Liver (tissue), 9 donors: Measurements from ENCODE around the gene MYO7B. TPM values are rescaled to one million over a fixed set of nuclear protein-coding genes. Genes with fewer than 3 reads are reported as not detected.

Experiments used
- DNase-seq: peaks from one replicate; pipeline ENCODE4 v3.0.0-alpha.2; 2017; ENCODE audit warnings: low spot score
- H3K27ac ChIP-seq, 2 donors: one replicate each; pipeline ENCODE4 v1.7.0; 2013; ENCODE audit warnings: inconsistent platforms in 2 of 2, low read length in 2 of 2, control low read depth in 1 of 2, low read depth in 1 of 2, mild to moderate bottlenecking in 1 of 2
- H3K27me3 ChIP-seq, 4 donors: one replicate each; pipeline versions ENCODE4 v1.6.1 to v1.7.0; 2013; ENCODE audit warnings: low read length in 3 of 4, inconsistent platforms in 1 of 4, mild to moderate bottlenecking in 1 of 4, moderate library complexity in 1 of 4; ENCODE audit not compliant: control insufficient read depth in 4 of 4, insufficient read depth in 4 of 4
- H3K36me3 ChIP-seq, 4 donors: one replicate each; pipeline versions ENCODE4 v1.6.1 to v1.7.0; 2013; ENCODE audit warnings: low read length in 3 of 4, mild to moderate bottlenecking in 3 of 4, low read depth in 1 of 4, moderate library complexity in 1 of 4; ENCODE audit not compliant: control insufficient read depth in 4 of 4, insufficient read depth in 3 of 4
- H3K4me1 ChIP-seq, 4 donors: one replicate each; pipeline versions ENCODE4 v1.6.1 to v1.7.0; 2013; ENCODE audit warnings: low read length in 3 of 4, mild to moderate bottlenecking in 3 of 4, moderate library complexity in 1 of 4; ENCODE audit not compliant: control insufficient read depth in 4 of 4, insufficient read depth in 4 of 4
- H3K4me3 ChIP-seq, 3 donors: one replicate each; pipeline versions ENCODE4 v1.6.1 to v1.7.0; 2013; ENCODE audit warnings: low read length in 3 of 3, control low read depth in 1 of 3, low read depth in 1 of 3, mild to moderate bottlenecking in 1 of 3
- H3K9ac ChIP-seq, 2 donors: one replicate each; pipeline ENCODE4 v1.7.0; 2013; ENCODE audit warnings: low read length in 2 of 2, mild to moderate bottlenecking in 2 of 2, moderate library complexity in 2 of 2, control low read depth in 1 of 2, low read depth in 1 of 2
- H3K9me3 ChIP-seq, 4 donors: one replicate each; pipeline versions ENCODE4 v1.6.1 to v1.7.0; 2013; ENCODE audit warnings: low read length in 3 of 4; ENCODE audit not compliant: control insufficient read depth in 4 of 4
- ATF3 ChIP-seq: IDR thresholded peaks from 2 replicates; pipeline ENCODE4 v1.6.1; 2016; ENCODE audit warnings: antibody characterized with exemption
- EGR1 ChIP-seq, 2 donors: IDR thresholded peaks; 2 replicates each; pipeline ENCODE4 v1.6.1; 2016 to 2018; ENCODE audit warnings: antibody characterized with exemption in 2 of 2, low read depth in 2 of 2
- FOXA1 ChIP-seq: IDR thresholded peaks from 2 replicates; pipeline ENCODE4 v1.6.1; 2016; ENCODE audit warnings: antibody characterized with exemption
- FOXA2 ChIP-seq: IDR thresholded peaks from 2 replicates; pipeline ENCODE4 v1.6.1; 2016; ENCODE audit warnings: antibody characterized with exemption
- GABPA ChIP-seq, 2 donors: IDR thresholded peaks in 1 of 2; conservative IDR thresholded peaks in 1 of 2; 2 replicates each; pipeline ENCODE4 v1.6.1; 2016; ENCODE audit warnings: antibody characterized with exemption in 2 of 2, mild to moderate bottlenecking in 1 of 2, moderate library complexity in 1 of 2
- HNF4A ChIP-seq, 2 donors: conservative IDR thresholded peaks; 2 replicates each; pipeline ENCODE4 v1.6.1; 2016; ENCODE audit warnings: antibody characterized with exemption in 2 of 2, mild to moderate bottlenecking in 2 of 2
- HNF4G ChIP-seq: IDR thresholded peaks from 2 replicates; pipeline ENCODE4 v1.6.1; 2016; ENCODE audit warnings: antibody characterized with exemption
- JUND ChIP-seq, 2 donors: IDR thresholded peaks; 2 replicates each; pipeline ENCODE4 v1.6.1; 2016; ENCODE audit warnings: antibody characterized with exemption in 2 of 2
- MAX ChIP-seq: IDR thresholded peaks from 2 replicates; pipeline ENCODE4 v1.6.1; 2016; ENCODE audit warnings: antibody characterized with exemption
- NR2F2 ChIP-seq: IDR thresholded peaks from 2 replicates; pipeline ENCODE4 v1.6.1; 2016; ENCODE audit warnings: antibody characterized with exemption
- RAD21 ChIP-seq, 2 donors: IDR thresholded peaks; 2 replicates each; pipeline ENCODE4 v1.6.1; 2016; ENCODE audit warnings: antibody characterized with exemption in 2 of 2, mild to moderate bottlenecking in 2 of 2
- REST ChIP-seq: IDR thresholded peaks from 2 replicates; pipeline ENCODE4 v1.6.1; 2016; ENCODE audit warnings: antibody characterized with exemption, mild to moderate bottlenecking
- RXRA ChIP-seq, 2 donors: IDR thresholded peaks; 2 replicates each; pipeline ENCODE4 v1.6.1; 2017 to 2018; ENCODE audit warnings: antibody characterized with exemption in 2 of 2, mild to moderate bottlenecking in 1 of 2
- SP1 ChIP-seq: IDR thresholded peaks from 2 replicates; pipeline ENCODE4 v1.6.1; 2018; ENCODE audit warnings: antibody characterized with exemption, mild to moderate bottlenecking
- TAF1 ChIP-seq: conservative IDR thresholded peaks from 2 replicates; pipeline ENCODE4 v1.6.1; 2016; ENCODE audit warnings: antibody characterized with exemption, mild to moderate bottlenecking
- YY1 ChIP-seq: IDR thresholded peaks from 2 replicates; pipeline ENCODE4 v1.6.1; 2016; ENCODE audit warnings: antibody characterized with exemption, mild to moderate bottlenecking
- ZBTB33 ChIP-seq: IDR thresholded peaks from 2 replicates; pipeline ENCODE4 v1.6.1; 2016; ENCODE audit warnings: antibody characterized with exemption
- WGBS: extraction: QIAGEN DNeasy Blood & Tissue Kit; methylation state at CpG from one replicate; pipeline ENCODE4 v1.1.7; 2013; 5-methylcytosine and 5-hydroxymethylcytosine counted together
- polyA plus RNA-seq, 2 donors: library from polyadenylated mRNA; stranded (reverse) in 1 of 2; unstranded in 1 of 2; fragments of 200-250 nt in 1 of 2; fragments of >200 nt in 1 of 2; fragmentation: Nextera tagmentation in 1 of 2; extraction: Ambion mirVana in 1 of 2; gene quantifications; one replicate each; pipeline versions ENCODE4 v1.2.1 to v1.2.3, GENCODE V29; 2013 to 2015
- total RNA-seq, 2 donors: library from RNA; depleted of rRNA; stranded (reverse); fragments of >200 nt; gene quantifications; one replicate each; pipeline ENCODE4 v1.2.3, GENCODE V29; 2014
- donor health status: healthy.
- donor health status: healthy.
- donor health status: healthy.
- donor health status: healthy.
- donor health status: healthy.

Gene MYO7B
- total and polyA plus RNA-seq, 4 donors, result 0.15 to 1.1 (median 0.64) TPM

GRCh38 chr2:127621981-127622431 lies 86.5 kb downstream of the MYO7B start:
- Histone ChIP-seq H3K27me3 (no peaks in the 10 kb centered on the region), H3K4me1 (no peaks in the 10 kb centered on the region), H3K36me3 (no peaks in the 10 kb centered on the region), H3K9ac (no peak overlapping the region), H3K4me3 (no peak overlapping the region), H3K27ac (no peak overlapping the region), H3K9me3 (no peaks in the 10 kb centered on the region)
- TF ChIP-seq ZBTB33, result no peak
- TF ChIP-seq FOXA1, result no peak
- TF ChIP-seq HNF4G, result no peak
- TF ChIP-seq RAD21 (IDR thresholded peaks at IDR 0.05), result no peak
- TF ChIP-seq EGR1 (IDR thresholded peaks at IDR 0.05; ENCODE audit: low read depth in 2 of 2), result no peak
- no peak for TF ChIP-seq ATF3
- no peak for TF ChIP-seq JUND (IDR thresholded peaks at IDR 0.05)
- no peak for TF ChIP-seq GABPA (IDR thresholded peaks at IDR 0.05 in 1 of 2, conservative IDR thresholded peaks at IDR 0.05 in 1 of 2)
- TF ChIP-seq YY1, result no peak
- TF ChIP-seq SP1, result no peak
- TF ChIP-seq NR2F2, result no peak
- TF ChIP-seq HNF4A (conservative IDR thresholded peaks at IDR 0.05), result no peak
- TF ChIP-seq TAF1, result no peak
- WGBS, result 95% methylated on average over 15 of the region's 15 CpGs
- DNase-seq, result no peak

GRCh38 chr2:127622561-127623387 lies 87.3 kb downstream of the MYO7B start:
- TF ChIP-seq HNF4G (no peak), RXRA (IDR thresholded peaks at IDR 0.05) (no peak), NR2F2 (no peak), TAF1 (no peak), ZBTB33 (no peak), REST (no peak), JUND (IDR thresholded peaks at IDR 0.05) (no peak), HNF4A (conservative IDR thresholded peaks at IDR 0.05) (no peak), RAD21 (IDR thresholded peaks at IDR 0.05) (no peak), YY1 (no peak), MAX (no peak), FOXA2 (no peak)
- 91% methylated on average over 21 of the region's 21 CpGs for WGBS
- no peaks in the 10 kb centered on the region for H3K27me3 ChIP-seq
- H3K4me3 ChIP-seq, result no peak overlapping the region
- H3K36me3 ChIP-seq, result no peaks in the 10 kb centered on the region
- no peak overlapping the region for H3K27ac ChIP-seq
- H3K9ac ChIP-seq, result no peak overlapping the region
- no peaks in the 10 kb centered on the region for H3K9me3 ChIP-seq
- DNase-seq, result no peak
- H3K4me1 ChIP-seq, result no peaks in the 10 kb centered on the region
